Activated CD8-positive, alpha-beta memory T cell treated with anti-CD3 and anti-CD28 coated beads for 24 hours (primary cell): ENCODE data around the gene C3orf80.
"Not testable (repeated sequence)": the region's sequence is repeated elsewhere in the genome, so short reads cannot be mapped to it uniquely, and the experiment has no call there.

Experiments used
- DNase-seq: peaks from one replicate; pipeline ENCODE4 v3.0.0-alpha.2; 2020

Gene C3orf80

GRCh38 chr3:160217675-160218074 lies 7.5 kb upstream of the C3orf80 start:
- DNase-seq: no peak

DNA sequence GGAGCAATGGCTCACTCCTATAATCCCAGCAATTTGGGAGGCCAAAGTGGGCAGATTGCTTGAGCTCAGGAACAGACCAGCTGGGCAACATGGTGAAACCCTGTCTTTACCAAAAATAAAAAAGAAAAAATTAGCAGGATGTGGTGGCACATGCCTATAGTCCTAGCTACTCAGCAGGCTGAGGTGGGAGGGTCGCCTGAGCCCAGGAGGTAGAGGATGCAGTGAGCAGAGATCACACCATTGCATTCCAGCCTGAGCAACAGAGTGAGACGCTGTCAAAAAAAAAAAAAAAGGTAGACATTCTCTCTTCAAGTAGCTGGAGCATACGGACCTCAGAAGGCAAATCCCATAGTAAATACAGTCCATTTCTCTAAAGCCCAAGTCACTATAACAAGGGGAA lies 7.1 kb upstream of the C3orf80 start:
- no peak for DNase-seq

DNA sequence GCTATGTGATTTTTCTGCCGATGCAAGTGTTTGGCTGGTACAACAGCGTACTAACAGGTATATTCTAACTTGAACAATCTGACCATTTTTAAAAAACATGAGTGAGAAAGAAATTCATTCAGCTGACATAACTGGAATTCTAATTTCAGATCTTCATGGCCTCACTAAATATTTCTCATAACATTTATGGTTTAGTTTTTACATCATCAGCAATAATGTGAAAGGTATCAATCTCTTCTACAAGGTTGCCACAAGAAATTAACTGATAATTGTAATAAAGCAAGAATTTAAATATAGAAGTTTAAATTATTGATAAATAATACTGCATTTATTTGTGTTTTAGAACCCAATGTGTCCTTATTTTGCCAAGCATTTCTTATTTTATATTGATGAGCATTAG lies 5.2 kb upstream of the C3orf80 start:
- DNase-seq: no peak

GRCh38 chr3:160221019-160221418 lies 4.2 kb upstream of the C3orf80 start:
- no peak for DNase-seq

DNA sequence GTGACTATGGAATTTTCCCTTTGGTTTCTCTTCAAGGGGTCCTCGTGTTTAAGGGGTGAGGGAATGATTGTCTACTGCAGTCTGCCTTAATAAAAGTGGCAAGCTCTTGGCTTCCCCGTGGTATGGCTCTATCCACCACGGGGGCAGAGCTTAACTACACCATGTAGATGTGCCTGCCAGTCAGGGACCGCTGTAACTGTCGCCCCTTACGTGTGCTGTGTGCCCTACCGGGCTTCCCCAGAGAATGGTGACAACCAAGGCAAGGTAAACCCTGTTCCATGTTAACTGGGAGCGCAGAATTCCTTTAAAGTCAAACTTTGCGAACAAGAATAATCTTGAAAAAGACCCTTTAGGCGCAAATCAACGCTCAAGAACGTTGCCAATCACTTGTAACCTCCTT lies 966 bp upstream of the C3orf80 start:
- DNase-seq: no peak

- DNase-seq: no peak
These were observed 429 bp upstream of the C3orf80 start for GRCh38 chr3:160224811-160225175.

GRCh38 chr3:160226026-160226907 lies 1.0 kb downstream of the C3orf80 start:
- peak; percentile 59 for DNase-seq

DNA sequence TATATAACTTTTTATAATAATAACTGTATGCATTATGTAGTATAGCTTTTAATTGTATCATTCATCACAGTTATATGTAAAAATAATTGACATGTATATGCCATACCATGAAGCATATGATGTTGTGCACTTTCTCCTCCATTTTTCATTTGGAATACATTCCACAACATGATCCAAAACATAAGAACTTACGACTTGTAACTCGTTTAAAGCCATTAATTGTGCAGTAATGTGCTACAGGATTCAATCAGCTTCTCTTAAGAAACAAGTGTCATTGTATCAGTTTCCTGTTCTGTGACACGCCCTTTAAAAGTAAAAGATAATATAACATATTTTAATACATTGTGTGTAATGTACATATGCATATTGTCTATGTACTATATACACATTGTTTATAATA lies 2.2 kb downstream of the C3orf80 start:
- no peak for DNase-seq

- no peak for DNase-seq
These were observed 6.8 kb downstream of the C3orf80 start for GRCh38 chr3:160232014-160232413.

DNA sequence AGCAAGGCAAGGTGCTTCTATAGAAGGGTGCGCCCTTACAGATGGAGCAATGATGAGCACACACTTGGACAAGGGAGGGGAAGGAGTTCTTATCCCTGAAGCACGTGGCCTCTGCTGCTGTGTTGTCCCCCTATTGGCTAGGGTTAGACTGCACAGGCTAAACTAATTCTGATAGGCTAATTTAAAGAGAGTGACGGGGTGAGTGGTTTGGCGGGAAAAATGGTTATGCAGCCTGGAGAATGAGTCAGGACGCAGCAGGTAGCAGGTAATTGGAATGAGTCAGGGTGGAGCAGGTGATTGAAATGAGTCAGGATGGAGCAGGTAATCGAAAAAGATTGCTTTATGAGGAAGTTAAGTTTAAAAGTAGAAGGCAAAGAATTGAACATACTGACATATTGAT lies 15.5 kb downstream of the C3orf80 start:
- DNase-seq: not testable (repeated sequence)

DNA sequence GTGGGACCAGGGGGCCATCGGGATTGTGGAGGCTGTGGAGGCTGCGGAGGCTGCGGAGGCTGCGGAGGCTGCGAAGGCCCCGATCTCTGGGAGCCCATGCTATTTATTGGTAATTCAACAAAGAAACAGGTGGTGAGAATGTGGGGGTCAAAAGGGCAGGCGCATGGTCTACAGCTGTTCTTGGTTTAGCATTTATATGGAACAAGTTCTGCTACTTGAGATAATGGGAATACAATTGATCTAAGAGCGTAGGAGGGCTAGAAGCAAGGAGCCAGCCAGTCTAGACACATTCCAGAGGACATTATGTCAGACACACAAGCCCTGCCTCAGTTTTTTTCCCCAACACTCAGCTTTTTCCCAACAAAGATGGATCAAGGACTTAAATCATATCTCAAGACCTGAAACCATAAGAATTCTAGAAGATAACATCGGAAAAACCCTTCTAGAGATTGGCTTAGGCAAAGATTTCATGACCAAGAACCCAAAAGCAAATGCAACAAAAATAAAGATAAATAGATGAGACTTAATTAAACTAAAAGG lies 20.1 kb downstream of the C3orf80 start:
- DNase-seq: no peak

DNA sequence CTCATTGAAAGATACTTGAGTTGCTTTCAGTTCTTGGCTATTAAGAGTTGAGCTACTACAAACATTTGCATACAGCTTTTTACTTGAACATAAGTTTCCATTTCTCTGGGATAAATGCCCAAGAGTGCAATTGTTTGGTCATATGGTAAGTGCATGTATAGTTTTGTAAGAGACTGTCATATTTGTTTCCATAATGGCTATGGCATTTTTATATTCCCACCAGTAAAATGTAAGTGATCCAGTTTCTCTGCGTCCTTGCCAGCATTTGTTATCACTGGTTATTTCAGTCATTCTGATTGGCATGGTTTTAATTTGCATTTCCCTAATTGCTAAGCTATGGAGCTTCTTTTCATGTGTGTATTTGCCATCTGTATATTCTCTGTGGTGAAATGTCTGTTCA lies 22.5 kb downstream of the C3orf80 start:
- DNase-seq: no peak

DNA sequence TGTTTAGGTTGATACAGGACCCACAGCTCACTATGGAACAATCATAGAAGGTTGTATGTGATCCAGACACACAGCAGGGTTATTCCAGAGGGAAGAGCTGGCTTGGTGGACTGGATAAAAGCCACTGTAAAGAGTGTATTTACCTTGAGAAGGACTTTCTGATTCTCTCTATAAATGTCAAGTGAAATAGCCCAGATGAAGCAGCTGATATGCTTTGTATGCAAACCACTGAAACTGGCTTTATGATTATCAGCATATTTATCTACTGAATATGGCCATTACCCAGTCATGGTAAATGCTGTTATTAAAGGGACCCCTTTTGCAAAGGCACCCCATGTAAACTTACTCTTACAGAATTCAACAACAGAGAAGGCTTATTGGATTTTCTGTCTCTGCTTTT lies 28.1 kb downstream of the C3orf80 start:
- no peak for DNase-seq

- DNase-seq: no peak
These were observed 32.4 kb downstream of the C3orf80 start for GRCh38 chr3:160257606-160258005.

- DNase-seq: no peak
These were observed 34.4 kb downstream of the C3orf80 start for GRCh38 chr3:160259589-160259988.

DNA sequence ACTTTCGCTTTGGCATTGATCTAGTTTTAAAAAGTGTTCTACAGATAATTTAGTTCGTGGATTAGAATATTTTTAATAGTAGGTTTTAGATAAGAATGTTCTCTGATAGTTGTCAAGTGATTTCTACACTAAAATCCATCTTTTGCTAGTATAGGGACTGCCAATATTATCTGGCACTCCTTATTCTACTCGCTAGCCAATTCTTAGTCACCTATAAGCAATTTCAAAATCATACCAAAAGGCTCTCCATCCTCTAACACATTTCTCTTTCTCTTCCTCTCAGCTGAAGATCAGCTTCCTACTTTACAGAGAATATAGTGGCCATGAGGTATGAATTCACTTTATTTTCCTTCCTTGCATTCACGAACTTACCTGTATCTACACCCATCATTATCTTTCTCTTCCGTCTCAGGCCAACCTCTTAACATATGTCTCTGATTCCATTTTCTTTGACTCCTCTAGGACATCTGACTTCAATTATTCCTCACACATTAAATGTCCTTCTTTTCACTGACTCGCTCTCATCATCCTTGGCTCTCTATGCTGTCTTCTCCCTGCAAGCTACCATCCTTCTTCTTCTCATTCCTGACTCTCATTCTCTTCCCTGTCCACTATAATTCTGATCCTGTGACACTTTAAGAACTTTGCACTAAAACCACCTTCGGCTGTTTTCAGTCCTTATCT lies 35.5 kb downstream of the C3orf80 start:
- DNase-seq: no peak

- DNase-seq: no peak
These were observed 39.9 kb downstream of the C3orf80 start for GRCh38 chr3:160265088-160265487.
